Endothelial cell (in vitro differentiated cells): ENCODE measurements around the gene PKN3. TPM values are rescaled to one million over a fixed set of nuclear protein-coding genes. Genes with fewer than 3 reads are reported as not detected.
A peak's percentile ranks its signal among the peaks of the same experiment; 100 is the strongest.

ENCODE experiments used
- DNase-seq: peaks from one replicate; pipeline ENCODE4 v3.0.0; 2021; ENCODE audit warnings: low spot score
- H3K27ac Mint-ChIP-seq: one replicate; pipeline ENCODE4 v1.8.0; 2021; ENCODE audit warnings: mixed read lengths, inconsistent platforms; ENCODE audit not compliant: unreplicated experiment
- H3K27me3 Mint-ChIP-seq: one replicate; pipeline ENCODE4 v1.8.0; 2021; ENCODE audit warnings: mild to moderate bottlenecking, moderate library complexity, mixed read lengths, inconsistent platforms; ENCODE audit not compliant: unreplicated experiment
- H3K36me3 Mint-ChIP-seq: one replicate; pipeline ENCODE4 v1.8.0; 2021; ENCODE audit warnings: mild to moderate bottlenecking, low read depth, mixed read lengths, inconsistent platforms; ENCODE audit not compliant: unreplicated experiment
- H3K4me1 Mint-ChIP-seq: one replicate; pipeline ENCODE4 v1.8.0; 2021; ENCODE audit warnings: mild to moderate bottlenecking, mixed read lengths, inconsistent platforms; ENCODE audit not compliant: unreplicated experiment
- H3K4me3 Mint-ChIP-seq: one replicate; pipeline ENCODE4 v1.8.0; 2021; ENCODE audit warnings: mild to moderate bottlenecking, mixed read lengths, inconsistent platforms; ENCODE audit not compliant: unreplicated experiment
- H3K9me3 Mint-ChIP-seq: one replicate; pipeline ENCODE4 v1.8.0; 2021; ENCODE audit warnings: mixed read lengths, inconsistent platforms; ENCODE audit not compliant: unreplicated experiment
- total RNA-seq: library from RNA; stranded (reverse); fragmentation: NEBNext Ultra II Directional; extraction: Animal tissue kit (Norgen Biotek cat#: 25700); gene quantifications from one replicate; pipeline ENCODE4 v1.2.1, GENCODE V29; 2021; ENCODE audit not compliant: unreplicated experiment
- TF ChIP-seq, protein P1 (sequence below): fragments of 200-600 bp; sonication (generic); IDR thresholded peaks from one replicate; pipeline ENCODE4 v1.5.0; 2021; ENCODE audit warnings: antibody characterized with exemption; ENCODE audit not compliant: unreplicated experiment

Gene PKN3
- total RNA-seq, 1 donor from 2014 or later, result 14.7 TPM

DNA sequence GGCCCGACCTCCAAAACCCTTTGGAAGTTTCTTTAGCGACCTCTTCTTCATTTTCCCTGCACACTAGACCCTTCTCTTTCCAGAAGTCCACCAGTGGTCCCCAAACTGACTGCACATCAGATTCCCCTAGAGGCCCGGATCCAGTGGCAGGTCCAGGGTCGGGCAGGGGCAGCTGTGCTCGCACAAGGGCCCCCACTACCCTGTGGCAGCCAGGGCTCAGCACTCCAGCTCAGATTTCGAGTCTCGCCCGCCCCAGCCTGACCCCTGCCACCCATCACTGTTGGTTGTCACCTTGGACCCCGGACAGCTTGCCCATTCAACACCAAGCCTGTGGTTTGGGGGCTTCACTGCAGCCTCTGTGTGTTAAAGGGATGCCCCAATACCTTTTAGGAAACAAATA lies 29.4 kb downstream of the PKN3 start:
- H3K36me3 Mint-ChIP-seq, result no peaks in the 10 kb centered on the region
- H3K27me3 Mint-ChIP-seq, result peaks cover 8% of the 10 kb centered on the region
- TF ChIP-seq, protein P1, sequence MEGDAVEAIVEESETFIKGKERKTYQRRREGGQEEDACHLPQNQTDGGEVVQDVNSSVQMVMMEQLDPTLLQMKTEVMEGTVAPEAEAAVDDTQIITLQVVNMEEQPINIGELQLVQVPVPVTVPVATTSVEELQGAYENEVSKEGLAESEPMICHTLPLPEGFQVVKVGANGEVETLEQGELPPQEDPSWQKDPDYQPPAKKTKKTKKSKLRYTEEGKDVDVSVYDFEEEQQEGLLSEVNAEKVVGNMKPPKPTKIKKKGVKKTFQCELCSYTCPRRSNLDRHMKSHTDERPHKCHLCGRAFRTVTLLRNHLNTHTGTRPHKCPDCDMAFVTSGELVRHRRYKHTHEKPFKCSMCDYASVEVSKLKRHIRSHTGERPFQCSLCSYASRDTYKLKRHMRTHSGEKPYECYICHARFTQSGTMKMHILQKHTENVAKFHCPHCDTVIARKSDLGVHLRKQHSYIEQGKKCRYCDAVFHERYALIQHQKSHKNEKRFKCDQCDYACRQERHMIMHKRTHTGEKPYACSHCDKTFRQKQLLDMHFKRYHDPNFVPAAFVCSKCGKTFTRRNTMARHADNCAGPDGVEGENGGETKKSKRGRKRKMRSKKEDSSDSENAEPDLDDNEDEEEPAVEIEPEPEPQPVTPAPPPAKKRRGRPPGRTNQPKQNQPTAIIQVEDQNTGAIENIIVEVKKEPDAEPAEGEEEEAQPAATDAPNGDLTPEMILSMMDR, result no peak
- no peaks in the 10 kb centered on the region for H3K4me1 Mint-ChIP-seq
- DNase-seq, result no peak
- H3K27ac Mint-ChIP-seq, result no peak overlapping the region
- no peaks in the 10 kb centered on the region for H3K9me3 Mint-ChIP-seq
- no peak overlapping the region for H3K4me3 Mint-ChIP-seq

DNA sequence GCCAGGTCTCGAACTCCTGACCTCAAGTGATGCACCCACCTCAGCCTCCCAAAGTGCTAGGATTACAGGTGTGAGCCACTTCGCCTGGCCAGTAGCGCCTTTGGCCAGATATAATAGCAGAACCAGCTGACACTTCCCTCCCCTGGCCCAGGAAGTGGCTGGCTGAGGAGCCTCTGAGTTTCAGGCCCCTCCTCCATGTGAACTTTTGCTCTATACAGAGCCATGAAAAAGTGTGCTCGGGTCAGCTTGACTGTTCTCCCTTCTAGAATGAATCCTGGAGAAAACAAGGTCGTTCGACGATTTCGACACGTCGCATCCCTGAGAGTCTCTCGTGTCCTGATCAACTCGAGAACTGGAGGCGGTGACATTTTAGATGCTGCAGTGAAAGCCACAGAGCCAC lies 30.3 kb downstream of the PKN3 start:
- no peak overlapping the region for H3K27ac Mint-ChIP-seq
- H3K9me3 Mint-ChIP-seq, result no peaks in the 10 kb centered on the region
- TF ChIP-seq, protein P1, result no peak
- peaks cover 8% of the 10 kb centered on the region for H3K27me3 Mint-ChIP-seq
- H3K4me1 Mint-ChIP-seq, result no peaks in the 10 kb centered on the region
- no peak for DNase-seq
- H3K4me3 Mint-ChIP-seq, result no peak overlapping the region
- peaks cover 5% of the 10 kb centered on the region for H3K36me3 Mint-ChIP-seq

DNA sequence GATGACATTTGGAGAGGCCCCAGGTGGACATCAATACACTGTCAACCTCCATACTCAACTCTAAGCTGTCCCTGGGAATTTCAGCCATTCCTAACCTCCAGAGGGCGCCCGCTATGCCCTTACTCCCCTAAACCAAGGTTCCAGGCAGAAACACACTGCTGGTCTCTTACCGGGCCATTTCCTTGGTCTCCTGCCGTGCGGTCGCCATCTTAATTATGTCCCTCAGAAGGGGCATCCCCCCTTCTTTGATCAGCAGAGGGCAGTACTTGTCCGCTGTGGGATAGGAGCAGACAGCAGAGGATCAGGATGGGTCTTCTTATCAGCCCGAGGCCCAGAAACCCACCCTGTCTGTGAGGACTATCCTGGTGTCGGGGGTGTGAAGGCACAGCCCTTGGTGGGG lies 31.0 kb downstream of the PKN3 start:
- H3K9me3 Mint-ChIP-seq, result no peaks in the 10 kb centered on the region
- DNase-seq, result peak; percentile 85
- no peak overlapping the region for H3K4me3 Mint-ChIP-seq
- peaks cover 5% of the 10 kb centered on the region for H3K36me3 Mint-ChIP-seq
- TF ChIP-seq, protein P1, result peak; percentile 62
- H3K27me3 Mint-ChIP-seq, result peaks cover 6% of the 10 kb centered on the region
- no peaks in the 10 kb centered on the region for H3K4me1 Mint-ChIP-seq
- peak overlapping the region; percentile 70 for H3K27ac Mint-ChIP-seq

DNA sequence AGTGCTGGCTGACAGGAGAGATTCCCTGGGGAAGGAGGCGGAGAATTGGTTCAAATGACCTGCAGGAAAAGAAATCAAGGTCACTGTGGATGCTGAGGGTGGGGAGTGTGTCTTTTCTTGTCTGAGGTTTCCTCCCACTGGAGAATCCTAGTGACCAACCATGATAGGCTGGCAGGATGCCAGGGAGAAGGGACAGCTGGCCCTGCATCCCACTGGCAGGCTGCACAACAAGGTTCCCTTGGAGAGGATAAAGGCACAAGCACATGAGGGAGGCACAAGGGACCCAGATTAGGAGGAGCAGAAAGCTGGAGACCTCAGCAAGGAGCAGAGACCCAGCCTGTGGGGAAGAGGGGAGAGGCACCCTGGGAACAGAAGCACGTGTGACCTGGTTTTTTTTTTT lies 33.1 kb downstream of the PKN3 start:
- H3K27ac Mint-ChIP-seq, result no peak overlapping the region
- no peaks in the 10 kb centered on the region for H3K4me1 Mint-ChIP-seq
- no peak for DNase-seq
- no peak overlapping the region for H3K4me3 Mint-ChIP-seq
- TF ChIP-seq, protein P1, result no peak
- H3K36me3 Mint-ChIP-seq, result peaks cover 5% of the 10 kb centered on the region
- H3K9me3 Mint-ChIP-seq, result no peaks in the 10 kb centered on the region
- H3K27me3 Mint-ChIP-seq, result peaks cover 4% of the 10 kb centered on the region

DNA sequence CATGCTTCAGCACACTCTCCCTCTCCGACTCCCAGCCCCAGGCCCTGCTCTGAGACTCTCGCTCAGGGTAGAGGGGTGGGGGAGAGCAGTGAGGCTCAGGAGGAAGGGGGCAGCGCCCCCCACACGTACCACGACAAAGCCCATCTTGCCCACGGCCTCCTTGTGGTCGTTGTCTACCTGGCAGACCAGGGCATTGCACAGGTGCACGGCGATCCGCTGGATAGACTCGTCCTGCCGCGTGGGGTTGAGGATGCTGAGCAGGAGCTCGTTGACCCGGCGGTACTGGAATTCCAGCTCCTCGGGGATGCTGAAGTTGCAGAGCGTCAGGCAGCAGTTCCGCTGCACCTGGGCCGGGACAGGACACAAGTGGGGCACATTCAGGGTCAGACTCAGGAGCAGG lies 40.1 kb downstream of the PKN3 start:
- no peaks in the 10 kb centered on the region for H3K9me3 Mint-ChIP-seq
- peaks cover 4% of the 10 kb centered on the region for H3K36me3 Mint-ChIP-seq
- H3K27me3 Mint-ChIP-seq, result peaks cover 7% of the 10 kb centered on the region
- H3K4me1 Mint-ChIP-seq, result no peaks in the 10 kb centered on the region
- TF ChIP-seq, protein P1, result no peak
- no peak for DNase-seq
- no peak overlapping the region for H3K27ac Mint-ChIP-seq
- no peak overlapping the region for H3K4me3 Mint-ChIP-seq
